Lower leg skin (tissue), 3 donors: ENCODE results near the gene FSD1.

Experiments
- POLR2A ChIP-seq, 2 donors: fragments of 450-650 bp; IDR thresholded peaks; one replicate each; pipeline ENCODE4 v1.6.1; 2016 to 2017; ENCODE audit warnings: antibody characterized with exemption in 2 of 2, mild to moderate bottlenecking in 1 of 2, moderate library complexity in 1 of 2
- TF ChIP-seq, protein P1 (sequence below), 3 donors: fragments of 450-650 bp; IDR thresholded peaks; one replicate each; pipeline ENCODE4 v1.5.1; 2016; ENCODE audit warnings: antibody characterized with exemption in 3 of 3, mild to moderate bottlenecking in 3 of 3, moderate library complexity in 2 of 3

DNA sequence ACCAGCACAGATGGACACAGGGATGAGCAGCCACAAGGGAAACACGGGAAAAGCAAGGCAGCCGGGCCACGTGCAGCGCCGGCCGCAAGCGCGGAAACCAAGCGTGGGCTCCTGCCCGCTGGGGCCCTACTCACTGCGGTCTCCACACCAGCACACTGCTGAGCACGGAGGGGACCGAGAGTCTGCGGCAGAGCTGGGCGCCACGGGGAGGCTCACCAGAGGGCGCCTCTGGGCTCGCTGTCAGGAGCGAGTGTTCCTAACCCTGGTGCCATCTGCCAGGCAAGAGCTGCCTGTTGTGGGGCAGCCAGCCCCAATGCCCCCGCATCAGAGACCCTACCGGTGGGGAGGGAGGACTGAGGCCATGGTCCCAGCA is 65.5 kb downstream of the FSD1 start:
- TF ChIP-seq, protein P1, sequence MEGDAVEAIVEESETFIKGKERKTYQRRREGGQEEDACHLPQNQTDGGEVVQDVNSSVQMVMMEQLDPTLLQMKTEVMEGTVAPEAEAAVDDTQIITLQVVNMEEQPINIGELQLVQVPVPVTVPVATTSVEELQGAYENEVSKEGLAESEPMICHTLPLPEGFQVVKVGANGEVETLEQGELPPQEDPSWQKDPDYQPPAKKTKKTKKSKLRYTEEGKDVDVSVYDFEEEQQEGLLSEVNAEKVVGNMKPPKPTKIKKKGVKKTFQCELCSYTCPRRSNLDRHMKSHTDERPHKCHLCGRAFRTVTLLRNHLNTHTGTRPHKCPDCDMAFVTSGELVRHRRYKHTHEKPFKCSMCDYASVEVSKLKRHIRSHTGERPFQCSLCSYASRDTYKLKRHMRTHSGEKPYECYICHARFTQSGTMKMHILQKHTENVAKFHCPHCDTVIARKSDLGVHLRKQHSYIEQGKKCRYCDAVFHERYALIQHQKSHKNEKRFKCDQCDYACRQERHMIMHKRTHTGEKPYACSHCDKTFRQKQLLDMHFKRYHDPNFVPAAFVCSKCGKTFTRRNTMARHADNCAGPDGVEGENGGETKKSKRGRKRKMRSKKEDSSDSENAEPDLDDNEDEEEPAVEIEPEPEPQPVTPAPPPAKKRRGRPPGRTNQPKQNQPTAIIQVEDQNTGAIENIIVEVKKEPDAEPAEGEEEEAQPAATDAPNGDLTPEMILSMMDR (IDR thresholded peaks at IDR 0.05): no peak
- no peak for TF ChIP-seq POLR2A (IDR thresholded peaks at IDR 0.05)
